Amniotic epithelial cell (primary cell): ENCODE results near the gene TTPAL.

Source experiments
- DNase-seq: peaks from one replicate; pipeline ENCODE4 v3.0.0-alpha.2; 2010; ENCODE audit warnings: low read depth

The TTPAL gene

GRCh38 chr20:44497761-44498160 lies 22.1 kb downstream of the TTPAL start:
- DNase-seq, result no peak

- DNase-seq, result no peak
Measured at GRCh38 chr20:44500221-44500620, 24.5 kb downstream of the TTPAL start.

- peak; percentile 95 for DNase-seq
Measured at GRCh38 chr20:44501448-44501847, 25.8 kb downstream of the TTPAL start.

GRCh38 chr20:44502968-44503367 lies 27.3 kb downstream of the TTPAL start:
- no peak for DNase-seq

GRCh38 chr20:44504402-44505307 lies 29.0 kb downstream of the TTPAL start:
- no peak for DNase-seq

- no peak for DNase-seq
Measured at GRCh38 chr20:44509762-44510161, 34.1 kb downstream of the TTPAL start.

- no peak for DNase-seq
Measured at GRCh38 chr20:44513871-44514270, 38.2 kb downstream of the TTPAL start.

GRCh38 chr20:44516491-44516890 lies 40.8 kb downstream of the TTPAL start:
- no peak for DNase-seq

- DNase-seq, result no peak
Measured at GRCh38 chr20:44517454-44517853, 41.8 kb downstream of the TTPAL start.

- no peak for DNase-seq
Measured at GRCh38 chr20:44518248-44518647, 42.6 kb downstream of the TTPAL start.

- no peak for DNase-seq
Measured at GRCh38 chr20:44520881-44521280, 45.2 kb downstream of the TTPAL start.

- DNase-seq, result peak; percentile 94
Measured at GRCh38 chr20:44521484-44522481, 46.1 kb downstream of the TTPAL start, which contains the start of gene SERINC3. TSS of gene SERINC3 (minus strand) at chr20:44522070. CDS start at chr20:44521951, 119 bp downstream.

GRCh38 chr20:44522841-44523240 lies 47.2 kb downstream of the TTPAL start:
- no peak for DNase-seq

- peak; percentile 60 for DNase-seq
Measured at GRCh38 chr20:44523746-44524145, 48.1 kb downstream of the TTPAL start.

GRCh38 chr20:44526129-44526528 lies 50.5 kb downstream of the TTPAL start:
- DNase-seq, result peak; percentile 48

GRCh38 chr20:44527716-44528199 lies 52.1 kb downstream of the TTPAL start:
- DNase-seq, result peak; percentile 80

- peak; percentile 65 for DNase-seq
Measured at GRCh38 chr20:44528309-44528708, 52.6 kb downstream of the TTPAL start.

- DNase-seq, result no peak
Measured at GRCh38 chr20:44532259-44532980, 56.7 kb downstream of the TTPAL start.

GRCh38 chr20:44532981-44533331 lies 57.3 kb downstream of the TTPAL start:
- peak; percentile 61 for DNase-seq

- no peak for DNase-seq
Measured at GRCh38 chr20:44533928-44534327, 58.3 kb downstream of the TTPAL start.

GRCh38 chr20:44536175-44536574 lies 60.5 kb downstream of the TTPAL start:
- DNase-seq, result no peak

- DNase-seq, result no peak
Measured at GRCh38 chr20:44537993-44538392, 62.3 kb downstream of the TTPAL start.
